HG03442 (cell line): ENCODE data around the gene TMEM26.

Experiments used
- ATAC-seq: cut with Tn5 transposase; IDR thresholded peaks from one replicate; pipeline ENCODE4 v1.9.1; 2021; ENCODE audit warnings: mild to moderate bottlenecking, moderate library complexity; ENCODE audit not compliant: unreplicated experiment

The TMEM26 gene

GRCh38 chr10:61463035-61463909 lies 10.1 kb upstream of the TMEM26 start:
- no peak for ATAC-seq

GRCh38 chr10:61460835-61461234 lies 7.7 kb upstream of the TMEM26 start:
- ATAC-seq = no peak

- ATAC-seq = no peak
Observed at GRCh38 chr10:61458031-61458430, 4.8 kb upstream of the TMEM26 start.

- ATAC-seq = no peak
Observed at GRCh38 chr10:61456095-61456789, 3.1 kb upstream of the TMEM26 start.

- ATAC-seq = no peak
Observed at GRCh38 chr10:61455656-61456055, 2.5 kb upstream of the TMEM26 start.

- no peak for ATAC-seq
Observed at GRCh38 chr10:61454541-61454940, 1.4 kb upstream of the TMEM26 start.

- no peak for ATAC-seq
Observed at GRCh38 chr10:61452151-61452651, 980 bp downstream of the TMEM26 start.

- ATAC-seq = no peak
Observed at GRCh38 chr10:61451357-61451756, 1.8 kb downstream of the TMEM26 start.

- no peak for ATAC-seq
Observed at GRCh38 chr10:61448841-61449600, 4.2 kb downstream of the TMEM26 start.

- no peak for ATAC-seq
Observed at GRCh38 chr10:61448091-61448490, 5.1 kb downstream of the TMEM26 start.

- no peak for ATAC-seq
Observed at GRCh38 chr10:61439058-61439609, 14.0 kb downstream of the TMEM26 start.

GRCh38 chr10:61438141-61438988 lies 14.8 kb downstream of the TMEM26 start:
- no peak for ATAC-seq

- ATAC-seq = no peak
Observed at GRCh38 chr10:61423178-61423577, 30.0 kb downstream of the TMEM26 start.

GRCh38 chr10:61417661-61418060 lies 35.5 kb downstream of the TMEM26 start:
- ATAC-seq = no peak

GRCh38 chr10:61415824-61416223 lies 37.4 kb downstream of the TMEM26 start:
- no peak for ATAC-seq

- ATAC-seq = no peak
Observed at GRCh38 chr10:61411706-61412105, 41.5 kb downstream of the TMEM26 start.

- ATAC-seq = no peak
Observed at GRCh38 chr10:61410353-61411070, 42.7 kb downstream of the TMEM26 start.

GRCh38 chr10:61409157-61409556 lies 44.0 kb downstream of the TMEM26 start:
- no peak for ATAC-seq

- no peak for ATAC-seq
Observed at GRCh38 chr10:61408105-61408504, 45.1 kb downstream of the TMEM26 start.
